ENCODE data around the gene CUX1.

The CUX1 gene

DNA sequence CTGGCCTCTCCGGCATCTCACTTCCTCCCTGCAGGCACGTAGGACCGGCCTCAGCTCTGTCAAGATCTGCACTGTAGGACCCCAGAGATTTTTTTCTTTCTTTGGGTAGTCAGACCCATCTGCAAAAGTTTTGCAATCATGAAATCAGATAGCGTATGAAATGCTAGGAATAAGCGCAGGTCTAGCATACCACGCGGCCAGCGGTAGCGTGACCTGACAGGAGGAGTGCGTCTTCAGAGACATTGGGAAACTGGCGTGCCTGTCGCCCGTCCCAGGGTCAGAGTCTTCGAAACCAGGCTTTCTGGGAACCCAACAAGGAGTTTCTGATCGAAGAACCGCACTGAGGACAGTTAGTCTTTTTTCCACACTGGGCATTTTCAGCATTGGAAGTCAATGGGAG, 368.4 kb downstream of the CUX1 start:
- no peak for DNase-seq (ENCODE audit: low spot score)

DNA sequence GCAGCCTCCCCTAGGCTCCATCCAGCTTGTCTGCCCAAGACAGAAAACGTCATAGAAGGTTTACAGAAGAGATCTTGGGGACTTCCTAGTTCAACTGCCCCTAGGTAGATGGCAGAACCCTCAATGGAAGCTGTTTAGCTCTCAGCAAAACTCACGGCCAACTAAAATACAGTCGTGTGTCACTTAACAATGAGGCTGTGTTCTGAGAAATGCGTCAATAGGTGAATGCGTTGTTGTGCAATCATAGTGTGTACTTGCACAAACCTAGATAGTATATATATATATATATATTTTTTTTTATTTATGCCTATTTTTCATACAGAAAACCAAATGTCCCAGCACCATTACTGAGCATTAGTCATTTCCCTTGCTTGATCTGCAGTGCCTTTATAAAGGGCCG, 368.9 kb downstream of the CUX1 start:
- no peak for DNase-seq (ENCODE audit: low spot score)

DNA sequence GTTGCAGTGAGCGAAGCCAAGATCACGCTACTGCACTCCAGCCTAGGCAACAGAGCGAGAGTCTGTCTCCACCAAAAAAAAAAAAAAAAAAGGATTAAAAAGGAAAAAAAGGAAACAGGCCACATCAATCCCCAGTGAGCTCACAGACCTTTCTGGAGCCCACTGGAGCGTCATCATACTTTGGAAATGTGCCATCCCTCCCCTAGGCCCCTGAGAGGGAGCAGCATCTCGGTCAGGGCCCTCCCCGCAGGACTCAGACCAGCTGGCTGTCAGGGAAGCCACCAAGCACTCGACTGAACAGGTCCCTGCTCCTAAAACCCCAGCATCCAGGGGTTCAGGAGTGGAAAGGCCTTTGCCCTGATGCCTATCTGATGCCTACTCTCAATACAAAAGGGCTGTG, 371.3 kb downstream of the CUX1 start:
- no peak for DNase-seq (ENCODE audit: low spot score)

DNA sequence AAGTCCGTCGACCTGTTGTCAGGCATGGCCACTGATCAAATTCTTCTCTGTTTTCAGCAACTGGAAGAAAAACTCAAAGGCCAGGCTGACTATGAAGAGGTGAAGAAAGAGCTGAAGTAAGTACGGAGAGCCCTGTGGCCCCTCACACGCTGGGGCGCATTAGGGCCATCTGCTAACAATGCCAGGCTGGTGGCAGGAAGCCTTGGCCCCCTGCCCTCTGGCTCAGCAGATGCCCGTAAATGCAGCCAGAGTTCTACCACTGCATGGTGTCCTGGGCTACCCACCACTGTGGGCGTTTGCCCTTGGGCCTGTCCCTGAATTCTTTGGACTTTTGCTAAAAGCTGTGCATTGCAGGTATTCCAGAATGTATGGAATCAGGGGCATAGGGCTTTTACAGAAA, 372.3 kb downstream of the CUX1 start:
- no peak for DNase-seq (ENCODE audit: low spot score)

DNA sequence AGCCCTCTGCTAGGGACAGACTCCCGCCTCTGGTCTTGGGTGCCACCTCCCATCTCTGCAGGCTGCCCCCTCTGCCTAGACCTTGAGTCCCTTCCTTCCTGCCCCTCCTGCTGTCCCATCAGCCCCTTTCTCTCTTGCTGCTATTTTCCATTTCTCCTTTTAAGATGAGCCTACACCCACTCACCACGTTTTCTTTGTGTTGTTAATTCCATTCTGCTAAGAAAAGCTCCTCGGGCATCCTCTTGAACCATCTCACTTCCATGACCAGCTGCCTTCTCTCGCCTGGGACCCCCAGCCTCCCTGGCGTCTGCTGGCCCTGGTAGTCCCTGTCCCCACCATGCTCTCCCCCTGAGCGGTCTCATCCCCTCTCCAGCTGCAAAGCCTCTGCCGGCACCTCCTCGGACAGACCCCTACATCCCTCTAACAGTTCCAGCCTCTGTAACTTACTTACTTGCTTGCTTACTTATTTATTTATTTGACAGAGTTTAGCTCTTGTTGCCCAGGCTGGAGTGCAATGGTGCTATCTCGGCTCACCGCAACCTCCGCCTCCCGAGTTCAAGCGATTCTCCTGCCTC, 373.4 kb downstream of the CUX1 start:
- no peak for DNase-seq (ENCODE audit: low spot score)

DNA sequence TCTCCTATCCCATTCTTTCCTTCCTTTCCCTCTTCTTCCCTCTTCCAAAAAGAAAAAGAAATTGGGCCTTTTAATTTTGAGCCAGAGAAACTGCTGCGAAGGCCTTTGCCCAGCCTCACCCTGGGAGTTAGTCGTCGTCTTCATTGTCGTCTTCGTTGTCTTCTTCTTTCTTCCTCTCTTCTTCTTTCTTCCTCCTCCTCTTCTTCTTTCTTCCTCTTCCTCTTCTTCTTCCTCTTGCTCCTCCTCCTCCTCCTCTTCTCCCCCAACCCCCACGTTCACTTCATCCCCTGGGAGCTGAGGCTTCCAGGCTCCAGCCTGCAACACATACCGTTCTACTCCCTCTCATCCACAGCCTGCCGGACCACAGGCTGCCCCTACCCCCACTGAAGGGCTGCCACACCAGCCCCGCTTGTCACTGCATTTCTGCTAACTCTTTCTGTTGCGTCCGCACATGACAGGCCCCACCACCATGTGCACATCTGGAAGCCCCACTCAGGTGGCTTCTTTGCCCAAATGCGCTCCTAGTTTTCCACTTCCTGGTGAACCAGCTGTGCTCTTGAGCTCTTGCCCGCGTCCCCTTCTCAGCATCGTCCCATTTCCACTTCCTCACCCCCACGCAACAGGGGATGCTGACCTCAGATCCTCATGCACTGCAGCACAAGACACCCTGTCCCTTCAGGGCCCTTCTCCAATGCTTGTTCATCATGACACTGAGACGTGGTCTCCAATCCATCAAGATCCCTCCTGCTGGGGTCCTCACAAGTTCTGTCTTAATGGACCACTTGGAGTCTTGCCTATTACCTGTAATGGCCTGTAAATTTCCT, 374.3 kb downstream of the CUX1 start:
- DNase-seq (ENCODE audit: low spot score), result no peak

DNA sequence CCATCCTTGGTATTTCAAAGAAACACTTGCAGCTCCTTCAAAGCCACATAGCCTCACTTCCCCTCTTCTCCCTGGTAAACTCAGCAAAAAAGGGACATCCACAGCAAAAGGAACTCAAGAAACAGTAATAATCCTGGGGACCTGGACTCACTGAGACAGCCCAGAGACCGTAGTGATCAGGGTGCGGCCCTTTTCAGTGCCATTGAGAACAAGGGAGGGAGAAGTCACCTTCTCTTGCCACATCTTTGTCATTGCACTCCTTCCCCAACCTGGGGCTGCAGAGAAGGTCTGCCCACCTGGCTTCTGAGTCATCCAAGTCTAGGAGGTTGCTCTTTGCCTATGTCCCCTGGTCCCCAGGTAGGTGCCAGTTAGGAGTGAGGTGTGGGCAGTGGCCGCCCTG, 375.4 kb downstream of the CUX1 start:
- no peak for DNase-seq (ENCODE audit: low spot score)

DNA sequence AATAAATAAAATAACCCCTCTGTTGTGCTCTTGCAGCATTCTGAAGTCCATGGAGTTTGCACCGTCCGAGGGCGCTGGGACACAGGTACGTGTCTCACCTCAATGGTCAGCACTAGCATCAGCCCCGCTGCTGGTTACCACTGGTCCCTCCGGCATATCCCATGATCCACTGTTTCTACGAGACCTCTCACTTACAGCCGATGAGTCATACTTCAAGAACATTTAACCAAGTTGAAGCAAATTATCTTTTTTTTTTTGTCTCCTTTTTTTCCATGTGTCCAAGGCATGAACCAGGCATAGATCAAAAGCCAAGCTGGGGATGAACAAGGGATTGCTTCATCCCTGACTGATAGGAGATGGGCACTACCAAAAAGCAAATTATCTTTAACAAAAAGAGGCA, 376.4 kb downstream of the CUX1 start:
- no peak for DNase-seq (ENCODE audit: low spot score)

DNA sequence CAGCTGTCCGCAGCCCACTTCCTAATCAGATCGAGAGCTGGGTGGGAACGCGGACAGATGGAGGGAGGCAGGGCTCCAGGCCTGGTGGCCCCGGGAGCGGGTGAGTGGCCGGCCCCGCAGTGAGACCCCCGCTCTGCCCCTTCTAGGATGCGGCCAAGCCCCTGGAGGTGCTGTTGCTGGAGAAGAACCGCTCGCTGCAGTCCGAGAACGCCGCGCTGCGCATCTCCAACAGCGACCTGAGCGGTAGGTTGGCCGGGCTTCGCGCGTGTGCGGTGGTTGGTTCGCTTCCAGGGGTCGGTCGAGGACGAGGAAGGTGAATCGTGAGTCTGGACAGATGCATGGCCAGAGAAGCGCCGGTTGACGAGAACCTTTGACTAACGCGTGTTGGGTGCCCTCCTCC, 377.9 kb downstream of the CUX1 start:
- no peak for DNase-seq (ENCODE audit: low spot score)

DNA sequence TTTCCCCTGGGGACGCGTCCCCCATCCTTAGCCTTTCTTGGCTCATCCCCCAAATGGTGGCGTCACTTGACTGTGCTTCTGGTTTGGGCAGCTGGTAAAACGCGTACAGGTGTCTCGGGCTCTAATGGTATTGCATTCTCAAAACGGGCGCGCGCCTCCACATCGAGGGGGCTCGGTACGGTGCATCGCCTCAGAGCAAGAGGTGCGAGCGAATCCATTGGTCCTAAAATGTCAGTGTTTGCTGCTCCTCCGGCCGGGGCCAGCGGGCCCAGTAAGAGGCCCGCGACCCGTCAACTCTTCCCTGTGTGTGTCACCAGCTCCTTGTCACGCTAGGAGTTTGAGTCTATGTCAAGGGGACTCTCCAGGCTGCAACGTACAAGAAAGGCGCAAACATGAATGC, 378.6 kb downstream of the CUX1 start:
- no peak for DNase-seq (ENCODE audit: low spot score)

DNA sequence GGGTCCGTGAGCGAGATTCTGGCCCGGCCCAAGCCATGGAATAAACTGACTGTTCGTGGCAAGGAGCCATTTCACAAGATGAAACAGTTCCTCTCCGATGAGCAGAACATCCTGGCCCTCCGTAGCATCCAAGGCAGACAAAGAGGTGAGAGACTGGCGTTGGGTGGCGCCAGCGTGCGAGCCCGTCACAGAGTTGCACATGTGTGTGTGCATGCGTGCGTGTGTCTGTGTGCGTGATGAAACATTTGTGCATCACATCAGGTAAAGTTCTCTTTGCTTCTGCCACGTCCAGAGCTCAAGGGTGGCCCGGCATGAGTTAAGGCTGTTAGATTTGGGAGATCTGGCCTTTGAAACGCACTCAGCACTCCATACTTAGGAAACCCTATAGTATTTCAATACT, 379.7 kb downstream of the CUX1 start:
- no peak for DNase-seq (ENCODE audit: low spot score)

DNA sequence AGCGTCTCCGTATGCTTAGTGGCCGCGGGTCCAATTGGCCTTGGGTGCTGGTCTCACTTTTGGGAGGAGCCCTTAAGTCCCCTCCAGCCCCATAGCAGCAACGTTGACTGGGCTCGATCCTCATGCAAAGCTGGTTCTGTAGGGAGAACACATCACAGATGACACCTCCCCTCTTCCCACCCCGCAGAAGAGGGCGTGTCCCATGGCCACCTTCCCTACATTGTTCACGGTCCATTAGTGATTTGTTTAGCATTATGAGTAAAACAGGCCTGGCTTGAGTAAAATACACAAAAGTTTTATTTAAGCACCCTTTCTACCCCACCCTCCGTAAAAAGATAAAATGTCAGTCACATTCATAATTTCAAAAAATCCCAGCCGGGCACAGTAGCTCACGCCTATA, 380.2 kb downstream of the CUX1 start:
- no peak for DNase-seq (ENCODE audit: low spot score)

DNA sequence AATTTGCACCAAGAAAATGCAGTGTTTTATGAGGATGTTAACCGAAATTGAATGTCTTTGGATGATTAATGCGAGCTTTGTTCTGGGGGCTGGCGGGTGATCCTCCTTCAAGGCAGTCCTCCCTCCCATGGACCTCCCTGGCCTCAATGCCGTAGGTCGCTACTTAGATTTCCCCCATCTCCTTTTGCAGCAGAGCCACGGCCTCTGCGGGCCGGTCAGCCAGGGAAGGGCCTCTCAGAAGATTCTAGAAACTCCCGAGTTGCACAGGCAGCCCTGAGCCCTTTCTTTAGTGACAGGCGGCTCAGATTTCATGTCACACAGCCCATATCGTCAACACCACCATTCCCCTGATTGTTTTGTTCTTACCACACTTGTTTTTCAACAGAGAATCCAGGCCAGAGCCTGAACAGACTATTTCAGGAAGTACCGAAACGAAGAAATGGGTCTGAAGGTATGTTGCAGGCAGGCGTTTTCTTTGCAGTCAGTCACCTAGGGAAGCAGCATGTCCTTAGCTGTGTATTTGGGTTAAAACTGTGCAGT, 381.1 kb downstream of the CUX1 start:
- DNase-seq (ENCODE audit: low spot score), result no peak

DNA sequence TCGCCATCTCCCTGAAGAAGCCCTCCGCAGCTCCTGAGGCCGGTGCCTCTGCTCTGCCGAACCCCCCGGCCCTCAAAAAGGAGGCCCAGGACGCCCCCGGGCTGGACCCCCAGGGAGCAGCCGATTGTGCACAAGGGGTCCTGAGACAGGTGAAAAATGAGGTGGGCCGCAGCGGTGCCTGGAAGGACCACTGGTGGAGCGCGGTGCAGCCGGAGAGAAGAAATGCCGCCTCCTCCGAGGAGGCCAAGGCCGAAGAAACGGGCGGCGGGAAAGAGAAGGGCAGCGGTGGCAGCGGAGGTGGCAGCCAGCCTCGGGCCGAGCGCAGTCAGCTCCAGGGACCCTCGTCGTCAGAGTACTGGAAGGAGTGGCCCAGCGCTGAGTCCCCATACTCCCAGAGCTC, 384.1 kb downstream of the CUX1 start:
- no peak for DNase-seq (ENCODE audit: low spot score)

DNA sequence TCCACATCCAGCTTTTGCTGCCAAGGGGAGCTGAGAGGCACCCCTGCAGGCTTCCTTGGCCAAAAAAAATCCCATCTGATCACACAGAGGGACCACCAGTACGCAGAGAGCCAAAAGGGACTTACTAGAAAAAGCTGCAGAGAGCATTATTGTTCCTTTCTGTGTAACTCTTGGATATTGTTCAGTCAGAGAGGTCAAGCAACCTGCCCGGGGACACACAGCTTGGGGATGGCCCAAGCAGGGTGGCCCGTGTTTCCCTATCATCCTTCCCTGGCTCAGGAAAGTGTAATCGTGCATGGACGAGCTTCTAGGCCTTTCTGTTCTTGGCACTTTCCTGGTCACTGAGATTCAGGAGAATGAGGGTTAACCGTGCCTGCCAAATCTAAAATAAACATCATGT, 385.1 kb downstream of the CUX1 start:
- no peak for DNase-seq (ENCODE audit: low spot score)

DNA sequence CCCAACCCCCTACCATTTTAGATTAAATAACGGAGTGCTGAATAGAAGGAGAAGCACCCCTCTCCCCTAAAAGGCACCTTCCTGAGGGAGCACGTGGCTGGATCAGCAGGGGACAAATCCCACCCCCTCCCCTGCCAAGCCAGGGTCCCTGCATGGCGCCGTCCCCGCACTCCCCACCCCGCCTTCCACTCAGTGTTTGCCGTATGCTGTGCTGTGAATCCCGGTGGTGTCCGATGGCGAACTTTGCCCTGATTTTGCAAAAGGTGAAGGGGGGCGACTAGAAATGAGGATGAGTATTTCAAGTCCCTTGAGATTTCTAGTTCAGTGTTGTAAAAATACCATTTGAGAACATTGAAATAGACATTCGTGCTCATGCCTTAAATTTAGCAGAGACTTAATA, 385.8 kb downstream of the CUX1 start:
- DNase-seq (ENCODE audit: low spot score), result no peak

DNA sequence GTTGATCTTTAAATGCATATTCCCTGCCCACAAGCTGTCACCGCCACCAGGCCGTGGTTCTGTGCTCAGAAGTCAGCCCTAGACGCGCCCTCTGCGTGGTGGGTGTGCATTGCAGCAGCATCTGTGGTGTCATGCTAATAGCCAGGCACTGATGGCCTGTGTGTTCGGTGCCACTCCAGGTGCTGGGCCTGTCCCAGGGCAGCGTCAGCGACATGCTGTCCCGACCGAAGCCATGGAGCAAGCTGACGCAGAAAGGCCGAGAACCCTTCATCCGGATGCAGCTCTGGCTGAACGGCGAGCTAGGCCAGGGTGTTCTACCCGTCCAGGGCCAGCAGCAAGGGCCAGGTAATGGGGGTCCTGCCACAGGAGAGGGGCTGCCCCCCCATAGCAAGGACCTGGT, 386.8 kb downstream of the CUX1 start:
- no peak for DNase-seq (ENCODE audit: low spot score)

DNA sequence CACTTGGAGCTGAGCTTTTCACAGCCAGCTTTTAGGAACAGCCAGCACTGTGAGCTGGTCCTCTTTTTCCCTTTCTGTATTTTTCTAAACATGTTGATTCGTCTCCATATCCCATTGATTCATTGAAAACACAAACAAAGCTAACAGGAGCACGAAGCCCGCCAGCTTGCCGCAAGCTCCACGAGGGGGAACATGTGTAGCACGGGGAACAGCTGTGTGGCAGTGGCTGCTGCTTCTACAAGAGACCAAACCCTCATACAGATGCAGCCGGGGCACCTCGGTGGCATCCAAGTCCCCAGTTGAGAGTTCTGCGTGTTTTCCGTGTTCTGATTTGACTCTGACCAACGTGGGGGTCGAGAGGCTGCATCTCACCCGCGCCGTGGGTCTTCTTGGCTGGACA, 388.5 kb downstream of the CUX1 start:
- no peak for DNase-seq (ENCODE audit: low spot score)

DNA sequence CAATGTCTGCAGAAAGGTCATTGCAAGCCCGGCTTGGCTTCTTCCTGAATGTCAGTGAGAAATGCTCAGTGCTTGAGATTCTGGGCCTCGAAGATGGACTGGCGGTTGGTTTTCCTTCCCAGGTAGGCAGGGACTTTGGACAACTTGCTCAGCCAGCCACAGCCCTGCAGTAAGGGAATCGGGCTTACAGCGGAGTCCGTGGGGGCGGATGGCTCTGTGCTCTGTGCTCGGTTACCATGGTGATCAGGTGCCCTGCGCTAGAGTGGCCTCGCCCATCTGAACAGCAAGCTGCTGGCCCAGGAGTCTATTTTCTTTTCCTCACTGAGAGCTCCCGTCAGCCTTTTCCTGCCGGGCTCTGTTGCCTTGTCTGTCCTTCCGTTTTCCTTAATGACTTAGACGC, 391.4 kb downstream of the CUX1 start:
- no peak for DNase-seq (ENCODE audit: low spot score)

DNA sequence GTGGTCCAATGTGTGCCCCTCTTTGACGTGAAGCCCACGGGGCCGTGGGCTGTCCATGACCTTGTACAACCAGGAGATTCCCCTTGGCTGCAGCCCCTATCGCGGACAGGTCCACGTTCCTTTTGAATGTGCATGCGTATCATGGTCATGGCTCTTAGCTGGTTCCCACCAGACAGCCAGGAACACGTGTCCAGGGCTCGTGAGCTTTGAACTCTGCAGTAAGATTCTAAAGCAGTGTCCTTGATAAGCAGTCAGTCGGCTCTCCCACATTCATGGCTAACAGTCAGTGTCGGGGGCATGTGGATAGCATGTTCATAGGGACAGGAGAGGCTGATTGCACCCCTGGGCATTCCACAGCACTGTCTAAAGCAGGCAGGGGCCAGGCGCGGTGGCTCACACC, 393.4 kb downstream of the CUX1 start:
- DNase-seq (ENCODE audit: low spot score), result no peak

DNA sequence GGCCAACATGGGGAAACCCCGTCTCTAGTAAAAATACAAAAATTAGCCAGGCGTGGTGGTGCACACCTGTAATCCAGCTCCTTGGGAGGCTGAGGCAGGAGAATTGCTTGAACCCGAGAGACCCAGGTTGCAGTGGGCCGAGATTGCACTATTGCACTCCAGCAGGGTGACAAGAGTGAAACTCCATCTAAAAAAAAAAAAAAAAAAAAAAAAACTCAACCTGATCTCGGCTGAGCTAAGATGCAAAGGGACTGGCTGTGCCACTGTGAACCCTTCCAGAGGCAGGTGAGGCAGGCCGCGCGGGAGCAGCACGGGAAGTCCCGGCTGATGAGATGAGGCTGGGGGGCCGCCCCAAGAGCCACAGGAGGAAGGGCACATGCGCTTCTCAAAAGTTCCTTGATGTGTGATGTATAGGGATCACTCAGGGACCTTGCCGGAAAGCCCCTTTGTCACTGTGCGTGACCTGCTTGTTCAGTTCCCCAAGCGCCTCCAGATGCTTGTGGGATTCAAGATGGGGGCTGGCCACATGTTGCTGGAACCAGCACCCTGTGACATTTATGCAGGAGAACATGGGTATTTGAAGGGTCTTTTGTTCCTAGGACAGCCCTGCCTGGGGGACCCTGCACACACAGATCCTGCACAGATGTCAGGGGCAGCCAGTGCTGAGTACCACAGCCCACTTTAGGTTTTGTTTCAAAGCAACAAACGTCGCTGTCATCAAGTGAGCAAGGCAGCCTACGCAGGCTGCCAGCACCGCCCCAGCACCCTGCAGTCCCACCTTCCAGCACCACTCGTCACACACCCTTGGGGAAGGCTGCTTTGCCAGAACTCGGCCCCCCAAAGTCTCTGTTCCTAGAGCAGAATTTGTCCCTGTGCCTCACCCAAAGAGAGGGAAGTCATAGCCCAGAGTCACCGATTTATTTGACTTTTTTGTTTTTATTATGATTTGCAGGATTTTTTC, 394.4 kb downstream of the CUX1 start:
- no peak for DNase-seq (ENCODE audit: low spot score)

DNA sequence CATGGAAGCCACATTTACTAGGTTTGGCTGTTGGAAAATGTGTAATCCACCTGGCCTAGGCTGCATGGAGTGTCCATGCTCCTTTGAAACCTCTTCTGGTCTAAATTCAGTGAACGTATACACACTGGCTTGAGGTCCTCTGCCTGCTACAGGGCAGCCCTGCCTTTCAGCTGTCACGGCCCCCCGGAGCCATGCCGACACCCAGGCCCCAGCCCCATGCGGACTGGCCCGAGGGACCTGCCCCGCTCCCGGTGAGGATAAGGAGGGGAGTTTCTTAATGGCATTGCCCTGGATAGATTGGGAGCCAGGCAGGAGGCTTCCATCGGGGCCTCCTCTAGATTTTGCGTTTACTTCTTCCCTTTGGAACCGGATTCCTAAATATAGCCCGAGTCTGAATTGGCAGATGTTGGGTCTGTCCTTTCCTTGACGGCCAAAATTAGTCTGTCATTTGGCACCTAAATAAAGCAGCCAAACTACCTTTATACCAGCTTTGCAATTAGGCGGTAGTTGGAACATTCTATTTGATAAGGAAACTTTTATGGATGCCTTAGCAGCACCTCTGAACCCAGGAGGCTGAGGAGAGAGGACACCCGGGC, 397.1 kb downstream of the CUX1 start:
- no peak for DNase-seq (ENCODE audit: low spot score)
